Measurements from ENCODE around the gene PI4K2A.

The PI4K2A gene
- total RNA-seq = 22.2 to 25.2 reads per million in 2 experiments

DNA sequence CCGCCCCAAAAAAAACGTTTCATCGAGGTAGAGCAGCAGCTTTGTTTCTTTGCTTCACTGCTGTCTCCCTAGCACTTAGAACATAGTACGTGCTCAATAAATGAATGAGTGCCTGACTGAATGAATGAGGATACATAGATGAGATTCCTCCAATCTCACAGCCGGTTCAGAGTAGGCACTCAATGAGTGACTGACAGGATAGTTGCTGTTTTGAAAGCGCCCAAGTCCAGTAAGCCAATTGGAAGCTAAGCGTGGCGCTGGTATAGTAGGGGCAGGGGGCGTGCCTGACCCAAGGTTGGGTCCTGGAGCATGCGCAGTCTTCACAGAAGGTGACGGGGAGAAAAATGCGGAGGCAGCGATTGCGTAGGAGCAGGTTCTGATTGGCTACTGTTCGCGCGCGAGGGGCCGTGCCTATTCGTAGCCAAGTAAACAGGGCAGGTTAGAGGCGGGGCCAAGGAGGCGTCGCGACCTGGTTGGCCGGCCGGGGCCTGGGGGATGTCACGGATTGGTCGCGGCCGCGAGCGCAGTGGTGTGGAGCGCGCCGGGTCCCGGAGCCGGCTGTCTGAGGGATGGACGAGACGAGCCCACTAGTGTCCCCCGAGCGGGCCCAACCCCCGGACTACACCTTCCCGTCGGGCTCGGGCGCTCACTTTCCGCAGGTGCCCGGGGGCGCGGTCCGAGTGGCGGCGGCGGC lies at the start of gene PI4K2A:
Gene PI4K2A (plus strand): TSS at position 498 of the 694 bp plus-strand sequence. CDS start 72 bp downstream, at position 570.
- peak; percentile 97 for DNase-seq (ENCODE audit: low read depth)

- no peak for DNase-seq (ENCODE audit: low read depth)
These were observed 49.5 kb upstream of the PI4K2A start for GRCh38 chr10:97590748-97591495.

DNA sequence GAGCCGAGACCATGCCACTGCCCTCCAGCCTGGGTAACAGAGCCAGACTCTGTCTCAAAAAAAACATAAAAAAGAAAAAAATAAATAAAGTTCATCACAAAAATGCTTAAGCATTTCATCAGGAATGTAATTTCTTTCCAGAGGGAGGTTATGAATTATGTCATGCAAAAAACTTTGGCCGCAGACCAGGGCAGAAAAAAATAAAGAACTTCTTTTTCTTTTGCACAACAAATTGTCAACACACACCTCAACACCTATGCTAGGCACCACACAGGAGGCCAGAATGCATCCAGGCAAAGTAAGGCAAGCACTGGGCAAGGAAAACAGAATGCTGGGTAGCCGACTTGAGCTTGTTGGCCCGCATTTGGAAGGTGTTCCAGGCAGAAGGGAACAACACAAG lies 47.0 kb upstream of the PI4K2A start:
- DNase-seq (ENCODE audit: low read depth) = no peak

DNA sequence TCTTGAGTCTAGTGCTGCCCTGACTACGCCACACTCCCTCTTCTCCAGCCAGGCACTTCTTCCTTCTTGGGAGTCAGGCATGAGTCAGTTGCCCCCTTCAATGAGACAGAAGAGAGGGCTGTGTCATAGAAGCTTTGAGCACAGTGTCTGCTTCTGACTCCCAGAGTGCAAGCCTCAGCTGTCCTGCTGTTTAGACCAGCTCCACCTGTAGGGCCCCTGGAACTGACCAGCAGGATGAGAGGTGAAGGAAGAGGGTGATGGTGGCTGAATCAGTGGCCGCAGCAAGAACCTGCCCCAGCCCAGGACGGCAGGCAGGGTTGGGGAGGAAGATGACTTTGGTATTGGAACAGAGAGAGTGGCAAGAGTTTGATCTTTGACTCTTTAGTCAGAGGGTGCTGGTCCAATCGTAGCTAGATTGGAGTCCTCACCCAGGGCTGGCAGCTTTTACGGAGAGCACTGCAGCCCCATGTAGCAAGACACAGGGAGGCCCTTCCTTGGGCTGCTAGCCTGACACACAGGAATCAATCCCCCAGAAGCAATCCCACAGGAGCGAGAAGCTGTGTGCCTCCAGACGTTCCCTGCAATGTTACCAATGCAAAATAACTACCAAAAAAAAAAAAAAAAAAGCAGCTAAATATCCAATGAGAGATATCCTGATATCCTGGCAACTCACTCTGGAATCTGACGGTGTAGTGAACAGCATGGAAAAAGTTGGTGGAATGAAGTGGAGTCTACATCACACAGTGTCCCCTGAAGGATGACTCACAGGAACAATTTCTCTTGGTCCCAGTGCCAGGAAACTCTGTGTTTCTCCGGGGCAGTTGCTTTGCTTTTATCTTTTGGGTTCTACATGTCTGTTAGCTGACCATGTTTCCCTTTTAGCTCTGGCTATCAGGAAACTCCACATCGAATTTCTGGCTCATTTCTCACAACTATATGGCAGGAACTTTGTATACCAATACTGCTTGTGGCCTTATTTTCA lies 44.1 kb upstream of the PI4K2A start:
- no peak for DNase-seq (ENCODE audit: low read depth)

- DNase-seq (ENCODE audit: low read depth) = no peak
These were observed 42.7 kb upstream of the PI4K2A start for GRCh38 chr10:97597778-97598177.

DNA sequence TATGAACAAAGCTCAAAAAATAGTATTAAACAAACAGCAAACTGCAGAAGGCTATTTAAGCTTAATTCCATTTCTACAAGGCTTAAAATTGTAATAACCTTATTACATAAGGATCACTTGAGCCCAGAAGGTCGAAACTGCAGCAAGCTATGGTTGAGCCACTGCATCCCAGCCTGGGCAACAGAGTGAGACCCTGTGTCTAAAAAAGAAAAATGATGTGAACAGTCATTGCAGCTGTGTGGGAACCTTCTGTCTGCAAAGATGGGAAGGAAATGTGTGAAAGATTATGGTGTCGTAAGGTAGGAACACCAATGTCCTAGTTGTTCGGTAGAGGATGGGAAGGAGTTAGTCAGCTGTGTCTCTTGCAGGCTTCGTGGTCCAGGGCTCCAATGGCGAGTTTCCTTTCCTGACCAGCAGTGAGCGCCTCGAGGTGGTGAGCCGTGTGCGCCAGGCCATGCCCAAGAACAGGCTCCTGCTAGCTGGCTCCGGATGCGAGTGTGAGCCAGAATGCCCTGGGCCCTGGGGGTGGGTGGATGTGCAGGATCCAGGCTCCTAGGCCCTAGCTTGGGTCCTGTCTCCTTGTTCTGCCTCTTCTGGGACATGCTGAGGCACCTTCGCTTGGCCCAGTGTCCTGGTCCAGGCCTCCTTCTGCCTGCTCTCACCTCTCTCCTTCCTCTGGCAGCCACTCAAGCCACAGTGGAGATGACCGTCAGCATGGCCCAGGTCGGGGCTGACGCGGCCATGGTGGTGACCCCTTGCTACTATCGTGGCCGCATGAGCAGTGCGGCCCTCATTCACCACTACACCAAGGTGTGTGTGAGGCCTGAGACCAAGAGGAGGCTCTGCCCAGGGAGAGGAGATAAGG lies 41.8 kb upstream of the PI4K2A start:
- no peak for DNase-seq (ENCODE audit: low read depth)

DNA sequence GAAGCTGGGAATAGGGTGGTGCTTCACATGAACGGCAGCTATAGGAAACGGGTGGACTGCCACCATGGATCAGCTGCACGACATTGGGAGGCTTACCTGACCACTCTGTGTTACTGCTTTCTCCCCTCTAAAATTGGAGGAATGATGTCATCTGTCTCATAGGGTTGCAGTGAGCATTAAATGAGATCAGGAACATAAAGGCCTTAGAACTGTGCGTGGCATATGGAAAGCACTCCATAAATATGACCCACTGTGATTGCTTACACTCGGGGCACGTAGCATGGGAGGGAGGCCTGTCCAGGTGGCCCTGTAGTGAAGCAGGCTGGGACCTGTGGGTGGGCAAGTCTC lies 41.2 kb upstream of the PI4K2A start:
- DNase-seq (ENCODE audit: low read depth) = no peak

DNA sequence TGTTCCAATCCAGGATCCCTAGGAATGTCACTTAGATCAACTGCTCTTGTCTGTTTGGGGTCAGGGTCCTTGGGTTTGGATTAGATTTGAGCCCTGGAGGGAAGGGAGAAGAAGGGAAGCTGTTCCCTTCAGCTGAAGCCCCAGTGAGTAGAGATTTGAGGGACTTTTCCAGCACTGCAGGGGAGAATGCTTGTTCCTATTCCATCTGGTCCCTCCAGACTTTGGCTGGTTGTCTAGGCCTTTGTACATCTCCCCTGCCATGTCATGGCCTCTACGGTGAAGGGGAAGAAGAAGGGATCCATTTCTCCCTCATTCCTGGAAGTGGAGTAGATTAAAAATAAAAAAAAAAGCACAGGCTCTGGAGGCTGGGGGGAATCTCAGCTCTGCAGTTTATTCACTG lies 39.9 kb upstream of the PI4K2A start:
- DNase-seq (ENCODE audit: low read depth) = no peak

DNA sequence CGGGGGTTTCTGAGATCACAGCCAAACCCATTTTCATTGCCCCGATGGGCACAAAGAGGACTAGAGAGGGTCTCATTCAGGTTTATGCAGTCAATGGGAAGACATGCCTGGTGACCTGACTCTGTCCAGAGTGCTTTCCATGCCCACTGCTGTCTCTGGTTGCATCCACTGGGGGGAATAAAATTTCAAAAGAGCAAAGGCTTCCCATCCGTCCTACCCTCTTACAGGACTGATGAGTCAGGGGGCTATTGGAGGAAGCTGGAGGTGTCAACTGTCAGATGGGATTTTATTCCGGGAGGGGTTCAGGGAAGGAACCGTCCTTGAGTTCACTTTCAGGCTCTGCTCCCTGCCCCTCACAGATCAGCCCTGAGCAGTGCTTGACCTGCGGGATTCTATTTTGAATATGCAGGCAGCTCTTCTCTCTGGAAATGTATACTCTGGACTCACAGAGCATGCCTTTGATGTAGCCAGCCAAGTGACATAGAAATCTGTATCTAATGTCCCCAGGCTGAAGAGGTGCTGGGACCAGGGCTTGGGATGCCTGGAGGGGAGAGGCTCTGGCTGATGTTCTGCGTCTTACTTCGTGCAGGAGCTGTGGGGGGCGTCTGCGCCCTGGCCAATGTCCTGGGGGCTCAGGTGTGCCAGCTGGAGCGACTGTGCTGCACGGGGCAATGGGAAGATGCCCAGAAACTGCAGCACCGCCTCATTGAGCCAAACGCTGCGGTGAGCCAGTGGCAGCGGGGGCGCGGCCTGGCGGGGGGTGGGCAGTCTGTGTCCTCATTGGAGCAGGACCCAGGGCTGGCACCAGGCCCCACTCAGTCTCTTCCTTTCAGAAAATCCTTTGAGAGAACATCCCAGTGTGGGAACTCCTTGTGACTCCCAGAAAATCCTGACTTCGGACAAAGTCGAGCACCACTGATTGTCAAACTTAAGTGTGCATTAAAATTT lies 38.9 kb upstream of the PI4K2A start:
- DNase-seq (ENCODE audit: low read depth) = no peak

DNA sequence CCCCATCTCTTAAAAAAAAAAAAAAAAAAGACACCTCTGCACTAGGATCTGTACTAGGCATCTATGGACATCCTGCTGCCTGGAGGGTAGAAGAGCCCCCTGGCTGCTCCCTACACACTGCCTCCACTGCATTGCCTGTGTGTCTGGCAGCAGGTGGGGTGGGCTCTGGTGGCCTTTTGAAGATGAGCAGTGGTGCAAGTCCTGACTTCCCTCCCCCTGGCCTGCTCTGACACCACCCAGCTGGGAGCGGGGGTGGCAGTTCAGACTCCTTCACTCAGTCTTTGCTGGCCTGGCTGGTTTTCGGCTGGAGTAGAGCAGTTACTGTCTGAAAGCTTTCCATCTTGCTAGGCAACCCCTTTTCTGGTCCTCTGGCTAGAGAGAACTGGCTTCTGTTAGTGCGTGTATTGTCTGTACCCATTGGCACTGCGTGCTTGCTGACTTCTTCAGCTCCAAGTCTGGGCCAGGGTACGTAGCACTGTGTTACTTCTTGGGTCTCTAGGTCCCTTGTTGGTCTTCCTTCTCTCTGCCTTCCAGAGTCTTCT lies 33.3 kb upstream of the PI4K2A start:
- no peak for DNase-seq (ENCODE audit: low read depth)

DNA sequence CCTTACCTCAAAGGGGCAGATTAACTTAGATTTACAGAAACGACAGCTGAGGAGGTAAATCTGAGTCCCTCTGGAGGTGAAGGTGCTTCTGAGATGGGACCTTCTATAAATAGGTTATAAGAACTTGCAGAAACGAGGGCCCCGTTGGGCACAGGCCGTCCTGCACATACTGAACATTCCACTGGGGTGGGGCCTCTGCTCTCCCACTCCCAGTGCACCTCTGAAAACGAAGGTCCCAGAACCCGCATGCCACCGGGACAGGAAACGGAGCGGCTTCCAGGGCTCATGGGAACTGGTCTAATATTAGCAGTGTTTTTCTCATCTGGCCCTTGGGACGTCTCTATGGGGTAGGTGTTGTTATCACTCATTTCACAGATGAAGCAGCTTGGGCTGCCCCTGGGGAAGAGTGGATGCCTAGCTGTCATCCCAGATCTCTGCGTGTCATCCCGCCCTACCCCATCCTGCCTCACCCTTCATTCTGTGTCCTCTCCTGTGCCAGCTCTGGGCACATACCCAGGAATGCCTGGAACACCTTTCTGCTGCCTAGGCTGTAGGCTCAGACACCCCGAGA lies 31.4 kb upstream of the PI4K2A start:
- no peak for DNase-seq (ENCODE audit: low read depth)

GRCh38 chr10:97611473-97611872 lies 29.0 kb upstream of the PI4K2A start:
- no peak for DNase-seq (ENCODE audit: low read depth)

- no peak for DNase-seq (ENCODE audit: low read depth)
These were observed 28.1 kb upstream of the PI4K2A start for GRCh38 chr10:97612386-97612785.

DNA sequence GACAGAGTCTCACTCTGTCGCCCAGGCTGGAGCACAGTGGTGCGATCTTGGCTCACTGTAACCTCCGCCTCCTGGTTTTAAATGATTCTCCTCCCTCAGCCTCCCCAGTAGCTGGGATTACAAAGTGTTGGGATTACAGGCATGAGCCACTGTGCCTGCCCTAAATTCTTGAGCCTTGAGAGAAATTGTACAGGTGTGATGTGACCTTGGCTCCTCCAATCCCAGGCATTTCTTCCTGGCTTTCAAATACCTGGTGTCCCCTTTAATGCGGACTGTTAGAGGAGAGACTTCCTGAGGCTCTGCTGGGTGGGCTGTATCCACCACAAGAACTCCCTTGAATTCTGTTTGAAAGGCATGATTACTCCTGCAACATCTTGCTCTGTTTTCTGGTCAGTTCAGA lies 22.2 kb upstream of the PI4K2A start:
- DNase-seq (ENCODE audit: low read depth) = no peak

DNA sequence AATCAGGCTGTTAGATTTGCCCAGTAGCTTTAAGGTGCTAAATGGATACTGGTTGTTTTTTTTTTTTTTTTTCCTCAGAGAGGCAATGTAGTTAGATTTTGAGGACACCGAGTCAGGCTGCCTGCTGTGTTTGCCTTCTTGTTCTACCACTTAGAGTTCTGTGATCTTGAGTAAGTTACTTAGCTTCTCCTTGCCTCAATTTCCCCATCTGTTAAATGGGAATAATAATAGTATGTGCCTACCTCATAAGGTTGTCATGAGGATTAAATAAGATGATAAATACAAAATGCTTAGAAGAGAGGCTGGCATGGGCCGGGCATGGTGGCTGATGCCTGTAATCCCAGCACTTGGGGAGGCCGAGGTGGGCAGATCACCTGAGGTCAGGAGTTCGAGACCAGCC lies 21.7 kb upstream of the PI4K2A start:
- DNase-seq (ENCODE audit: low read depth) = no peak

DNA sequence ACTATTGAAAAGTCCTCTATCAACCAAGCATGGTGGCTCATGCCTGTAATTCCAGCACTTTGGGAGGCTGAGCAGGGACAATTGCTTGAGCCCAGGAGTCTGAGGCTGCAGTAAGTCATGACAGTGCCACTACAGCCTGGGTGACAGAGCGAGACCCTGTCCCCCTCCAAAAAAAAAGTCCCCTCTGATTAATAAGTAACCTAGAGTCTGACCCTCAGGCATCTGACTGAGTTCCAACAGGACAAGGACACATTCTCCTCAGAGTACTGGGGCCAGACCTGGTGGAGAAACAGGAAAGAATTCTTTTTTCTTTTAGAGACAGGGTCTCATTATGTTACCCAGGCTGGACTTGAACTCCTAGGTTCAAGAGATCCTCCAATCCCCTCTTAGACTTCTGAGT lies 17.2 kb upstream of the PI4K2A start:
- no peak for DNase-seq (ENCODE audit: low read depth)

- DNase-seq (ENCODE audit: low read depth) = no peak
These were observed 12.7 kb upstream of the PI4K2A start for GRCh38 chr10:97627731-97628130.

DNA sequence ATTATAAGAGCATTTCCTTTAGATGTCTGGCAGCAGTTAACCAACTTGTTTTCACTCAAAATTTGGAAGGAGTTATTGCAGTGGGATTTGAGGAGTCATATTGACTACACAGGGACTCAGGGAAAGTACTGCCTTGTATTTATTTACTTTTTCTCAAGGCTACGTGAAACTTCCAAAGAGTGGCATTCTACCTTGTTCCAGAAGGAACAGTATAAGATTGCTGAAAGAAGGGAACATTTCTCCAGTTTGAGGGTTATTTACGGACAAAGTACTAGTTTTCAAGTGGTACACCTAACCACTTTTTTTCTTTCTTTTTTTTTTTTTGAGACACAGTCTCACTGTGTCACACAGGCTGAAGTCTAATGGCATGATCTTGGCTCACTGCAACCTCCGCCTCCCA lies 12.2 kb upstream of the PI4K2A start:
- no peak for DNase-seq (ENCODE audit: low read depth)

GRCh38 chr10:97629289-97629688 lies 11.2 kb upstream of the PI4K2A start:
- no peak for DNase-seq (ENCODE audit: low read depth)

DNA sequence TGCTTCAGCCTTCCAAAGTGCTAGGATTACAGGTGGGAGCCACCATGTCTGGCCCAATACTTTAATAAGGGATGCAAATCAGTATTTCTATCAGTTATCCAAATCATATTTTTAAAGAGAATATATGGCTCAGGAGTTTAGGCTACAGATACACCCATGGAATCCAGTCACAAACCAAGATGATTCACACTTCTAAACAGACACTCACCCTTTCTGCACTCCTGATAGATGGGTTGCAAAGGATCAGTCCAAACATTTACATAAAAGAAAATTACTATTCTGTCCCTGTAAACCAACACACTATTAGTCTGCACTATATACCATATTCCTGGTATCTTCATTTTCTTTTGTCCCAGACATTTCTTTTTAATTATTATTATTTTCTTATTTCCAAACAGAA lies 9.4 kb upstream of the PI4K2A start:
- DNase-seq (ENCODE audit: low read depth) = no peak
